Lower lobe of right lung (tissue), 2 donors: Measurements from ENCODE around the gene DSE. TPM values are rescaled to one million over a fixed set of nuclear protein-coding genes. Genes with fewer than 3 reads are reported as not detected.

Experiments
- ATAC-seq, 2 donors: fragments of 200-7000 bp; cut with Tn5 transposase; one replicate each; pipeline ENCODE4 v1.9.1; 2020 to 2022; ENCODE audit warnings: mild to moderate bottlenecking in 2 of 2, moderate library complexity in 2 of 2
- DNase-seq: peaks from one replicate; pipeline ENCODE4 v3.0.0-alpha.2; 2020
- H3K27ac ChIP-seq: fragments of 200-600 bp; one replicate; pipeline ENCODE4 v1.8.0; 2022
- H3K27me3 ChIP-seq: fragments of 200-600 bp; one replicate; pipeline ENCODE4 v1.8.0; 2022; ENCODE audit warnings: low read depth
- H3K36me3 ChIP-seq: fragments of 200-600 bp; one replicate; pipeline ENCODE4 v1.8.0; 2022; ENCODE audit warnings: mild to moderate bottlenecking
- H3K4me1 ChIP-seq: fragments of 200-600 bp; one replicate; pipeline ENCODE4 v1.8.0; 2022
- H3K4me3 ChIP-seq: fragments of 200-600 bp; one replicate; pipeline ENCODE4 v1.8.0; 2022; ENCODE audit warnings: mild to moderate bottlenecking
- H3K9me3 ChIP-seq: fragments of 200-600 bp; one replicate; pipeline ENCODE4 v1.8.0; 2022
- intact Hi-C: fragments of 100-400 bp; cut with DNase I; formaldehyde crosslinking; loops from one replicate; pipeline ENCODE4 v1.11.0; 2022
- total RNA-seq: library from RNA; stranded (reverse); fragmentation: NEBNext Ultra II Directional; extraction: Animal tissue kit (Norgen Biotek cat#: 25700); gene quantifications from one replicate; pipeline ENCODE4 v1.2.1, GENCODE V29; 2021
- TF ChIP-seq, protein P1 (sequence below): fragments of 200-600 bp; IDR thresholded peaks from one replicate; pipeline ENCODE4 v1.8.0; 2022; ENCODE audit warnings: antibody characterized with exemption, mild to moderate bottlenecking
- donor health status: DM: no; HTN: yes; CAD: no; lungs with severe emphysema.

DSE gene
- total RNA-seq, 1 donor from 2014 or later, result 59.7 TPM

- no peak overlapping the region for H3K4me3 ChIP-seq
- no peak overlapping the region for H3K27ac ChIP-seq
- ATAC-seq (no peak), DNase-seq (no peak)
- intact Hi-C loops, result no loop called here
- H3K36me3 ChIP-seq, result no peaks in the 10 kb centered on the region
- no peaks in the 10 kb centered on the region for H3K27me3 ChIP-seq
- TF ChIP-seq, protein P1, sequence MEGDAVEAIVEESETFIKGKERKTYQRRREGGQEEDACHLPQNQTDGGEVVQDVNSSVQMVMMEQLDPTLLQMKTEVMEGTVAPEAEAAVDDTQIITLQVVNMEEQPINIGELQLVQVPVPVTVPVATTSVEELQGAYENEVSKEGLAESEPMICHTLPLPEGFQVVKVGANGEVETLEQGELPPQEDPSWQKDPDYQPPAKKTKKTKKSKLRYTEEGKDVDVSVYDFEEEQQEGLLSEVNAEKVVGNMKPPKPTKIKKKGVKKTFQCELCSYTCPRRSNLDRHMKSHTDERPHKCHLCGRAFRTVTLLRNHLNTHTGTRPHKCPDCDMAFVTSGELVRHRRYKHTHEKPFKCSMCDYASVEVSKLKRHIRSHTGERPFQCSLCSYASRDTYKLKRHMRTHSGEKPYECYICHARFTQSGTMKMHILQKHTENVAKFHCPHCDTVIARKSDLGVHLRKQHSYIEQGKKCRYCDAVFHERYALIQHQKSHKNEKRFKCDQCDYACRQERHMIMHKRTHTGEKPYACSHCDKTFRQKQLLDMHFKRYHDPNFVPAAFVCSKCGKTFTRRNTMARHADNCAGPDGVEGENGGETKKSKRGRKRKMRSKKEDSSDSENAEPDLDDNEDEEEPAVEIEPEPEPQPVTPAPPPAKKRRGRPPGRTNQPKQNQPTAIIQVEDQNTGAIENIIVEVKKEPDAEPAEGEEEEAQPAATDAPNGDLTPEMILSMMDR, result no peak
- no peaks in the 10 kb centered on the region for H3K4me1 ChIP-seq
- no peaks in the 10 kb centered on the region for H3K9me3 ChIP-seq
Observed at GRCh38 chr6:116485559-116486184, 114.9 kb downstream of the DSE start.

DNA sequence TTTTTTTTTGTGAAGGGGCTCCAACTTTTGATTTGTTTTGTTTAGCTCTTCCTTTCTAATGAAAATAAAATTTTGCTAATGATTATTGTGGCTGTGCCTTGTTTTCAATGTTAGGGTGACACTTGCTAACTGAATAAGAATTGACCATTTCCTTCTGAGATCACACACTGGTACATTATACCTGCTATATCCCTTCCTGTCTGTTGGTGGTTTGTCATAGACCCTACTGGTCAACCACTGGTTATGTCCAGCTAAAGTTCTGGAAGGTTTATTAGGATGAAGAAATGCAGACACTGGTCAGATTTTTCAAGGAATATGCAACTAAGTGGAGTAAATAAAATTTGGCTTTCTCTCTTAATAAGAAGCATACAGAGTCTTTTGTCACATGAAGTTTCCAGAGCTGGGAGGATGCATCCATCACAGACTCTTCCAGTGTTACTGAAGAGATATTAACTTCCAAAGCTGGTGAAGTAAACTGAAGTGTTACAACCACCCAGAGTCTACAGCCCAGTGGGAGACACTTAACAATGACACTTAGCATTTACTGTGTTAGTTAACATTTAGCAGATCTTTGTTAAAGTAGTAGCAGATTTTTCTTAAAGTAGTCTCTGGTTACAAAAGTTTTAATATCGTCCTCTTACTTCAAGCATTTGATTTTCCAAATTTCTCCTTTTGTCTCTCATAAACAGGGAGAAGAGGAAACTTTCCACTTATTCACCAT, 121.0 kb downstream of the DSE start:
- TF ChIP-seq, protein P1, result no peak
- H3K9me3 ChIP-seq, result no peaks in the 10 kb centered on the region
- DNase-seq, result no peak
- H3K36me3 ChIP-seq, result no peaks in the 10 kb centered on the region
- H3K4me3 ChIP-seq, result no peak overlapping the region
- H3K27me3 ChIP-seq, result no peaks in the 10 kb centered on the region
- H3K4me1 ChIP-seq, result no peaks in the 10 kb centered on the region
- H3K27ac ChIP-seq, result no peak overlapping the region
- intact Hi-C loops, result no loop called here
- no peak for ATAC-seq

DNA sequence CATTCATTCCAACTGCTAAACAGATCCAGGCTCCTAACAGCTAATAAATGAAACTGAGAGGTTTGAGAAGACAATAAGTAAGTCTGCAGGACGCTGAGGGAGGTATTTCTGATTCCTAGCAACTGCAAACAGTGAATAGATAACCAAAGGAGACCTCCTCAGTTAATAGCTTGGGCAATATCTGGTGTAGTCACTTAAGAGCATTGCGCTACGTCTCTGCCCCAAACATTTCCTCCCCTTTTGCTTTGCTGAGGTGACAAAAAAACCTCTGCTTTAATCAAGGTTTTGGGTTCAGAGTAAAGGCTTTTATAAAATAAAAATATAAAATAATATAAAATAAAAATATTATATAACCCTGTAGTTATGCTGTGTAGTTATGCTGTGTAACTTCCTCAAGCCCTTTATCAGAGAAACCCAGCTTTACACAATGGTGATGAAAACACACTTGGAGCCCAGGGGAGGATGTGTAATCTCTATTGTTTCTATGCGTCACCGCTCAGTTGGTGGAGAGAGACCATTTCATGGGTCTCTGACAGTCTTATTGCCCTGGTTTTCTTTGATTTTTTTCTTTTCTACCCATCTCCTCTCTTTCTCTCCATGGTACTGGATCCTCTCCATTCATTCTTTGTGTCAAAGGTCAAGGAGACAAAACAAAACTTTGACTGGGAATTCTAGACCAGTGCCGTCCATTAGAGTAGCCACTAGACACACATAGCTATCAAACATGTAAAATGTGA, 121.8 kb downstream of the DSE start:
- Histone ChIP-seq H3K9me3 (no peaks in the 10 kb centered on the region), H3K27me3 (no peaks in the 10 kb centered on the region), H3K4me1 (no peaks in the 10 kb centered on the region), H3K27ac (no peak overlapping the region), H3K4me3 (no peak overlapping the region), H3K36me3 (no peaks in the 10 kb centered on the region)
- no peak for DNase-seq
- intact Hi-C loops, result no loop called here
- TF ChIP-seq, protein P1, result no peak
- ATAC-seq, result no peak

Other genes starting within 250 kb of the DSE start
- gene COL10A1, start 244.8 kb upstream of the DSE start, total RNA-seq, result 0.24 TPM
- gene TSPYL4, start 116.9 kb upstream of the DSE start, total RNA-seq, result 12.8 TPM
- gene TSPYL1, start 91.0 kb upstream of the DSE start, total RNA-seq, result 72.7 TPM
- gene CALHM6, start 90.4 kb downstream of the DSE start, total RNA-seq, result 9.1 TPM
- gene CALHM5, start 140.7 kb downstream of the DSE start, total RNA-seq, result 1.9 TPM
- gene TRAPPC3L, start 174.7 kb downstream of the DSE start, total RNA-seq, result not detected
- gene CALHM4, start 182.8 kb downstream of the DSE start, total RNA-seq, result not detected
- gene RWDD1, start 200.6 kb downstream of the DSE start, total RNA-seq, result 35.9 TPM
- gene RSPH4A, start 245.5 kb downstream of the DSE start, total RNA-seq, result 5.6 TPM